ENCODE data around the gene ATP9B.
"Not testable (repeated sequence)": the region's sequence is repeated elsewhere in the genome, so short reads cannot be mapped to it uniquely, and the experiment has no call there.

- TF ChIP-seq EZH2 (IDR thresholded peaks at IDR 0.05; ENCODE audit: insufficient read depth, poor library complexity, severe bottlenecking); EZH2phosphoT487 (IDR thresholded peaks at IDR 0.05; ENCODE audit: insufficient read depth, low read depth): not testable (repeated sequence)
Observed at GRCh38 chr18:79078791-79079190, 9.6 kb downstream of the ATP9B start.

Measured in GM23248 (cell line).